Kidney epithelial cell (primary cell): ENCODE data around the gene SLC22A17. TPM values are rescaled to one million over a fixed set of nuclear protein-coding genes. Genes with fewer than 3 reads are reported as not detected.
"Not testable (repeated sequence)": the region's sequence is repeated elsewhere in the genome, so short reads cannot be mapped to it uniquely, and the experiment has no call there.

ENCODE experiments used
- DNase-seq: peaks from one replicate; pipeline ENCODE4 v3.0.0-alpha.2; 2010; ENCODE audit warnings: low read depth
- H3K27me3 ChIP-seq: 2 replicates; pipeline ENCODE4 v1.6.0; 2011; ENCODE audit warnings: low read length; ENCODE audit not compliant: control insufficient read depth, insufficient read depth
- H3K36me3 ChIP-seq: 2 replicates; pipeline ENCODE4 v1.5.1; 2011; ENCODE audit warnings: low read length; ENCODE audit not compliant: control insufficient read depth, insufficient read depth
- H3K4me3 ChIP-seq: 2 replicates; pipeline ENCODE4 v1.5.1; 2011; ENCODE audit warnings: low read depth, mild to moderate bottlenecking, control low read depth, low read length
- CTCF ChIP-seq: IDR thresholded peaks from 2 replicates; pipeline ENCODE4 v1.5.1; 2011; ENCODE audit warnings: mild to moderate bottlenecking, moderate library complexity, low read length, control low read depth, inconsistent platforms; ENCODE audit not compliant: insufficient read depth, poor library complexity, severe bottlenecking
- total RNA-seq: library from RNA; depleted of rRNA; stranded (reverse); fragments of >200 nt; gene quantifications from 2 replicates; pipeline ENCODE4 v1.2.3, GENCODE V29; 2015

SLC22A17 gene
- total RNA-seq, 1 donor from 2014 or later: 7.8 TPM

GRCh38 chr14:23387916-23388882 lies 35.5 kb upstream of the SLC22A17 start:
- DNase-seq: no peak
- Histone ChIP-seq H3K4me3 (no peak overlapping the region), H3K36me3 (no peaks in the 10 kb centered on the region), H3K27me3 (peaks cover 10% of the 10 kb centered on the region)
- no peak for TF ChIP-seq CTCF

GRCh38 chr14:23386999-23387398 lies 34.3 kb upstream of the SLC22A17 start:
- Histone ChIP-seq H3K27me3 (peaks cover 13% of the 10 kb centered on the region), H3K36me3 (no peaks in the 10 kb centered on the region), H3K4me3 (no peak overlapping the region)
- TF ChIP-seq CTCF: no peak
- DNase-seq: no peak

GRCh38 chr14:23386266-23386657 lies 33.6 kb upstream of the SLC22A17 start:
- DNase-seq, H3K36me3 ChIP-seq, H3K4me3 ChIP-seq: not testable (repeated sequence)
- H3K27me3 ChIP-seq: peaks cover 13% of the 10 kb centered on the region

- no peak for DNase-seq
- H3K27me3 ChIP-seq: peaks cover 13% of the 10 kb centered on the region
- no peak overlapping the region for H3K4me3 ChIP-seq
- H3K36me3 ChIP-seq: no peaks in the 10 kb centered on the region
- no peak for TF ChIP-seq CTCF
Measured at GRCh38 chr14:23385642-23386265, 33.1 kb upstream of the SLC22A17 start.

GRCh38 chr14:23385244-23385641 lies 32.6 kb upstream of the SLC22A17 start:
- TF ChIP-seq CTCF: no peak
- Histone ChIP-seq H3K27me3 (peaks cover 17% of the 10 kb centered on the region), H3K4me3 (no peak overlapping the region), H3K36me3 (no peaks in the 10 kb centered on the region)
- no peak for DNase-seq

GRCh38 chr14:23384364-23385080 lies 31.8 kb upstream of the SLC22A17 start:
- no peaks in the 10 kb centered on the region for H3K36me3 ChIP-seq
- no peak for DNase-seq
- H3K27me3 ChIP-seq: peaks cover 17% of the 10 kb centered on the region
- no peak overlapping the region for H3K4me3 ChIP-seq
- no peak for TF ChIP-seq CTCF
